KG1 (cell line): Measurements from ENCODE around the gene NES.

ENCODE experiments used
- DNase-seq: peaks from one replicate; lab custom pipeline; 2025; lab: John Stamatoyannopoulos, UW

Gene NES

DNA sequence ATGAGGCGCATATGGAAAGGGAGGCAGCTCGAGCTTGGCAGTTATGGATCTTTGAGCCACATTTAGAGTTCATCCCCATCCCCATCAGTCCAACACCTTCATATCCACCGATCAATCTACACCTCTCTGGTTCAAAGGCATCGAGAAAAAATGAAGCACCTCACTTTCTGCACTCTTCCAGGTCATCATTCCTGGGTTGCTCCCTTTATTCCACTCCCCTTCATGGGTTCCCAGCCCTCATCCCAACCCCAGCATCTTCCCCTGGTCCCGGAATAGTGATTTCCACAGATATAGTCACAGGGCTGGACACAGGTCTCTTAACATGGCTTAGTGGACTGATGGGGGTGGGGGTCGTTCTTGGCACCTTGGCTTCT lies 57.6 kb downstream of the NES start:
- DNase-seq = no peak

DNA sequence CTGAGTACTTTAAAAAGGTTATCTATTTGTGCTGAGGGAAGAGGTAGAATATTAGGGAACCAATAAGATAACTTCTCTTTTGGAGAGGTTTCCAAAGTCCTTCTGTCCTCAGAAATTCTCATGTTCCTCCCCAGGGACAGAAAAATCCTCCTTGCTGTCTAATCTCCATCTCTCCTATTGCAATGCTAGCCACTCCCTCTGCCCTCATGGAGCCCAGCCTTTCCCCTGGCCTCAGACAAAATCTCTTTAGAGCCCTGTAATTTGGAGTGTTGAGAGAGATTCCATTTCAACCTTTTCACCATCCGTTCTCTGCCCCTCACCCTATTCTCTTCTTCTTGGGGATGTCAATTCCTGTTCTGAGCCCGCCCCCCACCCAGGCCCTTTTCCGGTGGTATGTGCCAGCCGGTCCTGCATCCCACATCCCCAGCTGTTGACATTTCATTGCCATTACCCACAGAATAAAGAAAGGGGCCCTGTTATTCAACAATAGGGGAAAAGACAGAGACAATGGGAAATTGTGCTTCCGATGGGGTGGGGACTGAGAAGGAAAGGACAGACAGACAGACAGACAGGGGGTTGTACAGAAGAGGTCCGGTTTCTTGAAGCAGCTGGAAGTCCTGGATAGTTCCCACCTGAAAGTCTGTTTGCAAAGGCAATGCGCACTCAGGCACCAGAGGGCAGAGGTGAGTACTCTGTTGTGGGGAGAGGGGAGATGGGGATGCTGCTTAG lies 58.2 kb downstream of the NES start, which contains the start of gene HAPLN2:
TSS of gene HAPLN2 (plus strand) at position 563 of the 729 bp plus-strand sequence. CDS start 4,076 bp downstream, outside the sequence.
- no peak for DNase-seq
